Measurements from ENCODE around the gene KCNC3. TPM values are rescaled to one million over a fixed set of nuclear protein-coding genes. Genes with fewer than 3 reads are reported as not detected.

The KCNC3 gene
- total and polyA plus RNA-seq, 2 donors (not counting 3 experiments of a cell fraction or from before 2014, with no cell fraction given): 0.22 to 0.91 TPM

DNA sequence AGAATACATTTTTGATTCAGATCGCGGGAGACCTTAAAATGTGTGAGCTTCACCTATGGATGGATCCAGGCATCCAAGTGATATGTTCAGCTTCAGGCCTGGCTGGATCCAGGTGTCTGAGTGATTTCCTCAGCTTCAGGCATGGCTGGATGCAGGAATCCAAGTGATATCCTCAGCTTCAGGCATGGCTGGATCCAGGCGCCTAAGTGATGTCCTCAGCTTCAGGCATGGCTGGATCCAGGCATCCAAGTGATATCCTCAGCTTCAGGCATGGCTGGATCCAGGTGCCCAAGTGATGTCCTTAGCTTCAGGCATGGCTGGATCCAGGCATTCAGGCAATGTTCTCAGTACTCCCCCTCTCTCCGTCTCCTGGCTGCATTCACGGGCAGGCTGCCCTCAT, 60.7 kb downstream of the KCNC3 start:
- Histone ChIP-seq H3K27me3 (ENCODE audit: control insufficient read depth in 2 of 2, insufficient read depth in 2 of 2, low read length in 2 of 2) (no peaks in the 10 kb centered on the region), H3K4me1 (ENCODE audit: control insufficient read depth, extremely low read depth, insufficient read depth, low read length) (no peaks in the 10 kb centered on the region), H3K36me3 (ENCODE audit: control insufficient read depth in 2 of 2, extremely low read depth in 1 of 2, insufficient read depth in 2 of 2, low read length in 2 of 2) (no peaks in the 10 kb centered on the region), H3K79me2 (ENCODE audit: control insufficient read depth, insufficient read depth, low read length) (no peaks in the 10 kb centered on the region), H3K9ac (replicated peaks; ENCODE audit: extremely low read depth, insufficient read depth, low read length) (no peak overlapping the region), H4K20me1 (replicated peaks; ENCODE audit: control insufficient read depth, extremely low read depth, insufficient read depth, low read length) (no peaks in the 10 kb centered on the region), H3K4me2 (ENCODE audit: insufficient read depth, low read length) (no peak overlapping the region), H3K9me1 (replicated peaks; ENCODE audit: control insufficient read depth, extremely low read depth, insufficient read depth, low read length) (no peaks in the 10 kb centered on the region), H3K27ac (ENCODE audit: insufficient read depth, low read depth, low read length) (no peak overlapping the region), H2AFZ (ENCODE audit: low read depth, low read length) (no peak overlapping the region), H3K9me3 (replicated peaks; ENCODE audit: control insufficient read depth, insufficient read depth, low read length) (no peaks in the 10 kb centered on the region), H3K4me3 (replicated peaks in 1 of 3; ENCODE audit: insufficient read depth in 1 of 3, low read depth in 1 of 3, low read length in 3 of 3) (no peak overlapping the region)
- intact Hi-C loops (cut with micrococcal nuclease): no loop called here
- FAIRE-seq (no peak), DNase-seq (ENCODE audit: low read depth, low spot score) (no peak)
- ChIA-PET CTCF (interaction anchor here (1.6 to 2.5 kb wide), 3 partner anchors 9 to 60 kb away, joined by 5 to 8 read pairs (median 6); no protein-coding TSS in a partner anchor), POLR2A (no interaction called here)
- dilution Hi-C loops (cut with MboI; ENCODE audit: extremely low pct_ligation_motif_present, low sequenced_read_pairs): no loop called here
- BruUV-seq (replicated peaks): no TSS peak
- no peak for TF ChIP-seq POLR2A (IDR thresholded peaks at IDR 0.05; ENCODE audit: low read depth, low read length)
- TF ChIP-seq, protein P1, sequence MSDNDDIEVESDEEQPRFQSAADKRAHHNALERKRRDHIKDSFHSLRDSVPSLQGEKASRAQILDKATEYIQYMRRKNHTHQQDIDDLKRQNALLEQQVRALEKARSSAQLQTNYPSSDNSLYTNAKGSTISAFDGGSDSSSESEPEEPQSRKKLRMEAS (IDR thresholded peaks at IDR 0.05; ENCODE audit: insufficient read depth, insufficient read length): no peak
- no peak for TF ChIP-seq POLR2AphosphoS5 (IDR thresholded peaks at IDR 0.05; ENCODE audit: insufficient read depth, low read depth, low read length)
- no peak for TF ChIP-seq GATA2 (IDR thresholded peaks at IDR 0.05; ENCODE audit: insufficient read depth, insufficient read length, low read depth, low read length)
- no peak for TF ChIP-seq MYC (IDR thresholded peaks at IDR 0.05; ENCODE audit: low read depth, low read length)
- no peak for TF ChIP-seq FOS (IDR thresholded peaks at IDR 0.05; ENCODE audit: borderline replicate concordance, insufficient read depth, low read length)
- TF ChIP-seq, protein P2, sequence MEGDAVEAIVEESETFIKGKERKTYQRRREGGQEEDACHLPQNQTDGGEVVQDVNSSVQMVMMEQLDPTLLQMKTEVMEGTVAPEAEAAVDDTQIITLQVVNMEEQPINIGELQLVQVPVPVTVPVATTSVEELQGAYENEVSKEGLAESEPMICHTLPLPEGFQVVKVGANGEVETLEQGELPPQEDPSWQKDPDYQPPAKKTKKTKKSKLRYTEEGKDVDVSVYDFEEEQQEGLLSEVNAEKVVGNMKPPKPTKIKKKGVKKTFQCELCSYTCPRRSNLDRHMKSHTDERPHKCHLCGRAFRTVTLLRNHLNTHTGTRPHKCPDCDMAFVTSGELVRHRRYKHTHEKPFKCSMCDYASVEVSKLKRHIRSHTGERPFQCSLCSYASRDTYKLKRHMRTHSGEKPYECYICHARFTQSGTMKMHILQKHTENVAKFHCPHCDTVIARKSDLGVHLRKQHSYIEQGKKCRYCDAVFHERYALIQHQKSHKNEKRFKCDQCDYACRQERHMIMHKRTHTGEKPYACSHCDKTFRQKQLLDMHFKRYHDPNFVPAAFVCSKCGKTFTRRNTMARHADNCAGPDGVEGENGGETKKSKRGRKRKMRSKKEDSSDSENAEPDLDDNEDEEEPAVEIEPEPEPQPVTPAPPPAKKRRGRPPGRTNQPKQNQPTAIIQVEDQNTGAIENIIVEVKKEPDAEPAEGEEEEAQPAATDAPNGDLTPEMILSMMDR (IDR thresholded peaks at IDR 0.05; ENCODE audit: extremely low read depth in 1 of 2, insufficient read depth in 1 of 2, low read depth in 1 of 2, low read length in 2 of 2): no peak
- TF ChIP-seq JUN (IDR thresholded peaks at IDR 0.05; ENCODE audit: borderline replicate concordance, insufficient read depth, insufficient read length, low read depth): no peak
- no peak for TF ChIP-seq EZH2 (IDR thresholded peaks at IDR 0.05; ENCODE audit: borderline replicate concordance, low read depth, low read length, severe bottlenecking)

All from endothelial cell of umbilical vein (primary cell).